ENCODE measurements around the gene DMGDH.

Gene DMGDH

DNA sequence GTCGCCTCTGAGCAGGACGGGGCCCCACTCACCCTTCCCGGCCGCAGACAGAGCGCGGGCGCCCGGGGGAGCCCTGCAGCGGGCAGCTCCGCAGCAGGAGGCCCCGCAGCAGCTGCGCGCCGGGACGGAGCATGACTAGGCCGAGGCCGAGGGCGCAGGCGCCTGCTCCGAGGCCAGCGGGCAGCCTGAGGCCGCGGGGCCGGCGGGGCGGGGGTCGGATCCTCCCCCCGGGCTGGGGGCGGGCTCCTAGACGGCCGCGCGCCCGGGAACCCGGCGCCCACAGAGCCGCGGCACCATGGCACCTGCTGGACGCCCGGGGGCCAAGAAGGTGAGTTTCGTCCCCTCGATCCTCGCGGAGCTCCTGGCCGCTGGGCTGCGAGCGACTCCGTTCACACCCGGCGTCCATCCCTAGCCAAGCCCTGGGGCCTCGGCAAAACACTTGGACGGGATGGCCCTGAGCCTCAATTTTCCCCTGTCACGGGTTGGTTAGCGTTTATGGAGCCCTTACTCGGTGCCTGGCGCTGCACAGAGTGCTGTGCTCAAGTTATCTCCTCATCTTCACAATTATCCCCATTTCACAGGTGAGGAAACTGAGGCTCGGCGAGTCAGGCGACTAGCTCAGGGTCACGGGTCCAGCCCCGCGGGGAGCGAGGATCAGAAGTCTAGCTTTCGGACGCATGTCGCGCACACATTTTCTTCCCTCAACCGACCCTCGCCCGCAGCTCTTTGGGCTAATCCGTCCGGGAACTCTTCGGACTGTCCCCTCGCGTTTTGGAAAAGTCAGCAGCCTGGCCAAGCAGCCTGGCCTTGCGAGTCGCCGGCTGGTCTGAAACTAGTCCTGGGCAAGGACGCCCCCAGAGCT lies at the start of gene DMGDH, which contains the start of gene BHMT2:
Gene DMGDH, minus strand, starts transcription at position 187 of the 862 bp plus-strand sequence. Its CDS starts 54 bp downstream, at position 133.
Gene BHMT2, plus strand, starts transcription at position 280 of the 862 bp plus-strand sequence. Its CDS starts 16 bp downstream, at position 296.
- no peak for TF ChIP-seq TAF1 (IDR thresholded peaks at IDR 0.05; ENCODE audit: low read depth)
- no peak for TF ChIP-seq CEBPB (IDR thresholded peaks at IDR 0.05)
- no peak for TF ChIP-seq RAD21 (IDR thresholded peaks at IDR 0.05; ENCODE audit: low read depth)
- no peak for TF ChIP-seq REST (IDR thresholded peaks at IDR 0.05; ENCODE audit: low read depth)
- no peak for TF ChIP-seq YY1 (IDR thresholded peaks at IDR 0.05; ENCODE audit: low read depth)
- TF ChIP-seq MAX (IDR thresholded peaks at IDR 0.05), result no peak
- TF ChIP-seq EGR1 (IDR thresholded peaks at IDR 0.05), result no peak
- TF ChIP-seq TCF12 (IDR thresholded peaks at IDR 0.05; ENCODE audit: low read depth), result no peak
- TF ChIP-seq TEAD4 (IDR thresholded peaks at IDR 0.05), result no peak
- TF ChIP-seq ZBTB7A (IDR thresholded peaks at IDR 0.05; ENCODE audit: low read depth), result no peak
- TF ChIP-seq CREB1 (IDR thresholded peaks at IDR 0.05; ENCODE audit: low read depth), result no peak
- no peak for TF ChIP-seq EP300 (IDR thresholded peaks at IDR 0.05; ENCODE audit: borderline replicate concordance)
- no peak for TF ChIP-seq NFIC (IDR thresholded peaks at IDR 0.05)
- TF ChIP-seq FOXM1 (IDR thresholded peaks at IDR 0.05; ENCODE audit: borderline replicate concordance, low read depth), result no peak
- no peak for TF ChIP-seq USF1 (IDR thresholded peaks at IDR 0.05)

DNA sequence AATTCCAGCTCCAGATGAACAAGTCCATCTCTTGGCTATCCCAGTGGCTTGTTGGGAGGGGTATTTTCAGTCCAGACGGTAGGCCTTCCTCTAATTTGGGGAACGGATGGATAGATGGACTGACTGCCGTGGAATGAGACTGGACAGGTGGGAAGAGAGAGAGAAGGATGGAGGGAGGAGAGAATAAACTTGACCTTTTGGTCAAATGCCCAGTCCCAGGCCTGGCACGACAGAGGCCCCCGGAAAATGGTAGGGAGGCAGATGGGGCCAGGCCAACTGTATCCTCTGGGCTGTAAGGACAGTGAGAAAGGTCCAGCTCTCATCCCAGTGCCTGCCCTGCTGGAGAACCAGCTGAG lies 43.2 kb upstream of the DMGDH start:
- no peak for TF ChIP-seq CREB1 (IDR thresholded peaks at IDR 0.05; ENCODE audit: low read depth)
- no peak for TF ChIP-seq EGR1 (IDR thresholded peaks at IDR 0.05)
- no peak for TF ChIP-seq REST (IDR thresholded peaks at IDR 0.05; ENCODE audit: low read depth)
- TF ChIP-seq RAD21 (IDR thresholded peaks at IDR 0.05; ENCODE audit: low read depth), result no peak
- no peak for TF ChIP-seq TCF12 (IDR thresholded peaks at IDR 0.05; ENCODE audit: low read depth)
- TF ChIP-seq TEAD4 (IDR thresholded peaks at IDR 0.05), result no peak
- TF ChIP-seq EP300 (IDR thresholded peaks at IDR 0.05; ENCODE audit: borderline replicate concordance), result no peak
- no peak for TF ChIP-seq MAX (IDR thresholded peaks at IDR 0.05)
- no peak for TF ChIP-seq USF1 (IDR thresholded peaks at IDR 0.05)
- no peak for TF ChIP-seq TAF1 (IDR thresholded peaks at IDR 0.05; ENCODE audit: low read depth)
- no peak for TF ChIP-seq NFIC (IDR thresholded peaks at IDR 0.05)

DNA sequence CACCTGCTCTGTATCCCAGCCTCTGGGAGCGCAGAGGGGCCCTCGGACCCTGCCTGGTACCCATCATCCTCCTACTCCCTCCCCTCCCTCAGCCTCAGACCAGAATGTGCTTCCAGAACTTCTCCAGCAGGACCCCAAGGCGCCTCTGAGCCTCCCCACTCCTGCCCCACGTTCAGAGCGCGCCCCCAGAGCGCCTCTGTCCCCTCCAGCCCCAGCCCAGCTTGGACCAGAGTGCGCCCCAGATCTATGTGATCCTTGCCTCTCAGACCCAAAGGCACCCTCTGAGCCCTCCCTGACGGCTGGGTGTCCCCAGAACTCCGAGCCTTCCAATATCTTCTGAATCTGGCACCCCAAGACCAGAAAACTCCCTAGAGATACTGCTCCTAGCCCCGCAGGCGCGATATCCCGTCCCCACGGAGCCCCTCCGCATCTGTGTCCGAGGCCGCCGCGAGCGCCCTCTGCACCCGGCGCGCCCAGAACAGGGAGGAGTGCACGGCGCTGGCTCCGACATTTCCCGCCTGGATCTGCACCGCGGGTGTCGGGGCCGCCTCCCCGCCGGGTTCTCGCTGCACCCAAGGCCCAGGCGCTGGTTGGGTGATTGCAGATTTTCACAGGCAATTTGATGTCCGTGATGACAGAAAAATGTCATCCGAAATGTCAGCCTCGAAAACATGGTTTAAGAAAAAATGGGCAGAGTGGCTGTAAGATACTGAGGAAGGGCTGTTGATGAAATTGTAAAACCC lies 42.7 kb upstream of the DMGDH start:
- TF ChIP-seq TAF1 (IDR thresholded peaks at IDR 0.05; ENCODE audit: low read depth) (no peak), CREB1 (IDR thresholded peaks at IDR 0.05; ENCODE audit: low read depth) (no peak), TCF12 (IDR thresholded peaks at IDR 0.05; ENCODE audit: low read depth) (no peak), REST (IDR thresholded peaks at IDR 0.05; ENCODE audit: low read depth) (no peak), YY1 (IDR thresholded peaks at IDR 0.05; ENCODE audit: low read depth) (no peak), EP300 (IDR thresholded peaks at IDR 0.05; ENCODE audit: borderline replicate concordance) (no peak), USF1 (IDR thresholded peaks at IDR 0.05) (no peak), EGR1 (IDR thresholded peaks at IDR 0.05) (no peak), TEAD4 (IDR thresholded peaks at IDR 0.05) (no peak), CEBPB (IDR thresholded peaks at IDR 0.05) (no peak), ZBTB7A (IDR thresholded peaks at IDR 0.05; ENCODE audit: low read depth) (no peak), FOXM1 (IDR thresholded peaks at IDR 0.05; ENCODE audit: borderline replicate concordance, low read depth) (no peak), NFIC (IDR thresholded peaks at IDR 0.05) (no peak)

Measured in Ishikawa (cell line).